GM18858 (cell line): ENCODE results near the gene APEH.
"Not testable (repeated sequence)": the region's sequence is repeated elsewhere in the genome, so short reads cannot be mapped to it uniquely, and the experiment has no call there.

Experiments used
- ATAC-seq: cut with Tn5 transposase; IDR thresholded peaks from one replicate; pipeline ENCODE4 v1.9.1; 2021; ENCODE audit not compliant: unreplicated experiment

The APEH gene

GRCh38 chr3:49689046-49689907 lies 15.1 kb downstream of the APEH start, which contains the start of the genes MST1 and RNF123:
TSS of gene MST1 (minus strand) at chr3:49689474. CDS start at chr3:49688691, 783 bp downstream.
TSS of gene RNF123 (plus strand) at chr3:49689557. CDS start at chr3:49691166, 1,609 bp downstream.
- peak; percentile 48 for ATAC-seq

DNA sequence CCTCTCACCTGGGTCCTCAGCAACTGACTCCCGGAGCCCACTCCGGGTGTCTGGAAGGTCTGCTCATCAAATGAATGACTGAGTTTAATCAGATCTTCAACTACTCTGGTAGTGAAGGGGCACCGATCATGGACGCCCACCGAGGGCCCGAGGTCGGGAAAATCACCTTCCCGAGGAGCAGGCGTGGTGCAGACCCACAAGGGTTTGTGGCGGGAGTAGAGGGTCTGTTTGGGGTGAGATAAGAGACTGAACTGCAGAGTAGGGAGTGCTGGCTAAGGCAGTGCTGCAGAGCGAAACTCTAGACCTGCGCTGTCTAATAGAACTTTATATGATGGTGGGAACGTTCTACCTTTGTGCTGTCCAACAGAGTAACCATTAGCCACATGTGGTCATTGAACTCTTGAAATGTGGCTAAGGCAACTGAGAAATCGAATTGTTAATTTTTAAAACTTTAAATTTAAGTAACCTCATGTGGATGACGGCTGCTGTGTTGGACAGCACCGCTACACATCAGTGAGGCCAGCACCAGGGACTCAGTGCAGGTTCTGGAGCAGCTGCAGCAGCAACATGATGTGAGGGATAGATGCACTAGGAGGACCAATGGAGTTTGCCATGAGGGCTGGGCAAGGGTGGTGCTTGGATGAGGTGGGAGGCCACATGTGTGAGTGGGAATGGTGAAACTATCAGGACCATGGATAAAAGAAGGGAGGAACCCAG lies 15.9 kb downstream of the APEH start:
- not testable (repeated sequence) for ATAC-seq

GRCh38 chr3:49690856-49691255 lies 16.7 kb downstream of the APEH start:
- not testable (repeated sequence) for ATAC-seq

DNA sequence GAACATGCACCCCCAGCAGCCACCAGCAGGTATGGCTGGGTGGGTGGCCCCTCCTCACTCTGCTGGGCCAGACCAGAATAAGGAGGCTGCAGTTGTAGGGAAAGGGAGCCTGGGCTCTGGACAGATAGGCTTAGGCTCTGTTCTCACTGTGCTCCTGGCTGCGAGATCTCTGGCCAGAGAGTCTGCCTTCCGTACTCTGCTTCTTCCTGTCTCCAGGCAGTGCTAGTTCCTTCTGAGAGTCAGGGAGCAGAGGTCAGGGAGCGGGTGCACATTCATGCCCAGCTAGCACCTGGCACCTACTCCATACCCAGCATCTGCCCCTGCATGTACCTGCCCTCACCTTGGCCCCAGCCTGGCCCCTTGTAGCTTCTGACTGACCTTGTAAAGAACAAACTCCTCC lies 17.3 kb downstream of the APEH start:
- ATAC-seq, result not testable (repeated sequence)

DNA sequence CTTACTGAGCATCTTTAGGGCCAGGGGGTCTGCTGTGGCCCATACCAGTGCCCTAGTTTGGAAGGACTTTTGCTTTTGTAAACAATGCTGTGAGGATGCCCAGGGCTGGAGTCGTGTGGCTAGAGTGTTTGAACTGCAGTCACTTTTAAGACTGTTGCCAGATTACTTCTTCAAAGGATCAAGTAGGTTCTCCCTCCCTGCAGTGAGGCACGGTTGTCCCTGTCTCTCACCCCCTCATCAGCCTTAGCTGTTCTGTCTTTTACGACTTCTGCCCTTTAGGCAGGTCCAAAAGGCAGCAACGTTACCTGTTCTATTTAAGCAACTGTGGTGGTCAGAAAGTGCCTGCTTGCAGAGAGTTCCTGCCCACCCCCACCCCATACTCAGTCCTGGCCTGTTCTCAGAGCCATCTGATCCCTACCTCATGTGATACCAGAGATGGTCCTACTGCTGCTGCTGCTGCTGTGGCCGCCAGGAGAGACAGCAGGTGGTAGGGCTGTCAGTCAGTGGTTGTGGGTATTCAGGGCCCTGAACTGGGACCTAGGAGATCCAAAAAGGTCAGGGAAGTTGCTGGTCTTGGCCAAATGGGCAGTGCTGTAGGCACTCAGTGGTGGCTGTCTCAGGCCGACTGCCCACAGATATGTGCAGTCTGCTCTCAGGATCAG lies 20.4 kb downstream of the APEH start:
- ATAC-seq, result not testable (repeated sequence)

GRCh38 chr3:49695350-49696015 lies 21.3 kb downstream of the APEH start:
- ATAC-seq, result not testable (repeated sequence)

- ATAC-seq, result no peak
Measured at GRCh38 chr3:49699281-49699979, 25.3 kb downstream of the APEH start.

DNA sequence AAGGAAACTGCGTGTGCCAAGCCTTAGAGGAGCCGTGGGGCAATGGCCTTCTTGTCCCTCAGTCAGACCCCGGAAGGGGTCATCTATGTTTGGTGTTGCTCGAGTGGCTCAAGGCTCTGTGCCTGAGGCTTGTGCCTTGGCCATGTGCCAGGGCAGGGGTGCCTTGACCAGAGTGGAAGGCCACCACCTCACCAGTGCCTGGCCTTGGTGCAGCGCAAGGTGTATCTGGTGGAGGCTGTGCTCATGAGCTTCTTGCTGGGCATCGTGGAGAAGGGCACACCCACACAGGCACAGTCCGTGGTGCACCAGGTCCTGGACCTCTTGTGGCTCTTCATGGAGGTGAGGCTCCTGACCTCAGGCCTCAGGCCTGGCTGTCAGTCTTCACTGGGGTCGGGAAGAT lies 25.9 kb downstream of the APEH start:
- ATAC-seq, result no peak

DNA sequence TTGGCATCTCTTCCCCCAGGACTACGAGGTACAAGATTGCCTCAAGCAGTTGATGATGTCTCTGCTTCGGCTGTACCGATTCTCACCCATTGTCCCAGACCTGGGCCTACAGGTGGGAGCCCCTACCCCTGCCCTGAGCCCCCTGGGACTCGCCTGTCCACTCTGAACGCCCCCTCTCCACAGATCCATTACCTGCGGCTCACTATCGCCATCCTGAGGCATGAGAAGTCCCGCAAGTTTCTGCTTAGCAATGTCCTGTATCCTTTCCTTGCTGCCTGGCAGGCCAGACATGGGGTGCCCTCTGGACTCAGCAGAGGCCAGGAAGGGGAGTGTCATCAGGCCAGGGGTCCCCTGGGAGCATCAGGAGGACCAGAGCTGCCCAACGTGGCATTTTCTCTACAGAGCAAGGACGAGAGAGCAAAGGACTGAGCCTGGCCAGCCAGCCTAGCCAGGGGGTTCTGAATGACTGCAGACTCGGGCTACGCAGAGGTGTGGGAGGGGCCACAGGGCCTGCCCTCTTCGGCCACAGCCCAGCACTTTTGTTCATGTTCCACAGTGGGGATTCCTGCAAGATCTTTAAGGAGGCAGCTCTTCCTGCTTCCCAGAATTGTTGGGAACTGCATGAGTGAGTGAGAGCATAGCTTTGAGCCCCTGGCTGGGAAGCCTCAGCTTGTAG lies 26.4 kb downstream of the APEH start:
- ATAC-seq, result no peak

- ATAC-seq, result no peak
Measured at GRCh38 chr3:49701388-49702077, 27.4 kb downstream of the APEH start.

DNA sequence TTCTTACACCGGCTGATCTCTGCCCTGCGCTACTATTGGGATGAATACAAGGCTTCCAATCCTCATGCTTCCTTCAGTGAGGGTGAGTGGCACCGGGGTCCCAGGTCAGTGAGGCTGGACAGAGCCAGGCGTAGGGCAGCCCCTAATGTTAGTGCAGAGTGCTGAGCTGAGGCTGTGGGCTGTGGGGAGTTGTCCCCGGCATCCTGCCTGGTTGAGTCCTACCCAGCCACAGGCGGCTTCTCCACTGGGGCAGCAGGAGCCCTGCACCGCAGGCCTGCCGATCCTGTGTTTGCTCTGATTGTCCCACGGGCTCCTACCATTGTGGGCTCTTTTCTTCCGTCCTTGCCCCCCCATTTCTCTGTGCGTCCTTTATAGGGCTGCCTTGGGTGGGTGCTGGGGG lies 28.5 kb downstream of the APEH start:
- no peak for ATAC-seq

DNA sequence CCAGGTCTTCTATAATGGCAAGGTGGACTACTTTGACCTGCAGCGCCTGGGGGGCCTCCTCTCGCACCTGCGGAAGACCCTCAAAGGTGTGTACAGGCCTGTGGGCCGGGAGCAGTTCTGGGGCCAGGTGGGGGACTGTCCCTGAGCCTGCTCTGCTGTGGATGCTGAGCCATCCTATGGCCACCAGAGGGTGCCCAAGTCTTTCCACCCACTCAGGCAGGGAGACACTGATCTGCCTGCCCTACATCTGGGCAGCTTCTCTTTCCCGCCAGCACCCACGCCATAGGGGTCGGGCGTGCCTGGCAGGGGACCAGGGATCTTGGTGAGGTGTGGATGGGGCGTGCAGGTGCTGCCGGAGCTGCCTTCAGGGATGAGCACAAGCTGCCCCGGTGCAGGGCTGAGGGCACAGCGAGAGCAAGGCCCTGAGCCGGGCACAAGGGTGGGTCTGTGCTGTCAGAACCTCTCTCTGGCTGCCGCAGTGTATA lies 29.3 kb downstream of the APEH start:
- ATAC-seq, result peak; percentile 77

- no peak for ATAC-seq
Measured at GRCh38 chr3:49703956-49704355, 29.8 kb downstream of the APEH start.

DNA sequence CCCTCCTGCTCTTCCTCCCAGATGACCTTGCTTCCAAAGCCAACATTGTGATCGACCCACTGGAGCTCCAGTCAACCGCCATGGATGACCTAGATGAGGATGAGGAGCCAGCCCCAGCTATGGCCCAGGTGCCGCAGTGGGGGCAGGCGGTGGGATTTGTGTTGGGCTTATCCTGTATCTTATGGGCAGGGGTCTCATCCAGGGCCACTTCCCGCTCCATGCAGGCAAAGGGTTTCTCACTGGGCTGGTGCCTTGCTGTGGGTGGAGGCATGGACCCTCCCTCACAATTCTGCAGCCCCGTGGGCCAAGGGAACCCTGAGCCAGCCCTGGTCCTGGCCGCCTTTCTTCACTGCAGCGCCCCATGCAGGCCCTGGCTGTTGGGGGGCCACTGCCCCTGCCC lies 30.5 kb downstream of the APEH start:
- ATAC-seq, result no peak

DNA sequence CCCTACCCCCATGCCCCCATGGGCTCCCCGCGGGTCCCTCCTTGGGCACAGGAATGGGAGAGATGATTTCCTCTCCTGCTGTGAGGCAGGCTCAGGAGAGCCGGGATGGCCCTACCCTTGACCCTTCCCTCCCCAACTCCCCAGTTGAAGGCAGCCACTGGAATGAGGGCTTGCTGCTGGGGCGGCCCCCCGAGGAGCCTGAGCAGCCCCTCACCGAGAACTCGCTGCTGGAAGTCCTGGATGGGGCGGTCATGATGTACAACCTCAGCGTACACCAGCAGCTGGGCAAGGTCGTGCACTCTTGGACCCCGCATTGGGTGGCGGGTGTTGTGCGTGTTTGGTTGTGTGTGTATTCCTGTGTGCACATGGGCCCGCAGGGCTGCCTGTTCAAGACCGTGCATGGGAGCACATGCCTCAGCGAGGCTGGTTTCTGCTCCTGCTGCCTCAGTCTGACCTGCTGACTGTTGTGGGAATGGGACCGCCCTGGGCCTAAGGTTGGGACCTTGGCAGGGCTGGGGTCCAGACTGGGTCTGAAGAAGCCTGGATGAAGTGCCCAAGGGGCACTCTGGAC lies 31.3 kb downstream of the APEH start:
- ATAC-seq, result no peak

DNA sequence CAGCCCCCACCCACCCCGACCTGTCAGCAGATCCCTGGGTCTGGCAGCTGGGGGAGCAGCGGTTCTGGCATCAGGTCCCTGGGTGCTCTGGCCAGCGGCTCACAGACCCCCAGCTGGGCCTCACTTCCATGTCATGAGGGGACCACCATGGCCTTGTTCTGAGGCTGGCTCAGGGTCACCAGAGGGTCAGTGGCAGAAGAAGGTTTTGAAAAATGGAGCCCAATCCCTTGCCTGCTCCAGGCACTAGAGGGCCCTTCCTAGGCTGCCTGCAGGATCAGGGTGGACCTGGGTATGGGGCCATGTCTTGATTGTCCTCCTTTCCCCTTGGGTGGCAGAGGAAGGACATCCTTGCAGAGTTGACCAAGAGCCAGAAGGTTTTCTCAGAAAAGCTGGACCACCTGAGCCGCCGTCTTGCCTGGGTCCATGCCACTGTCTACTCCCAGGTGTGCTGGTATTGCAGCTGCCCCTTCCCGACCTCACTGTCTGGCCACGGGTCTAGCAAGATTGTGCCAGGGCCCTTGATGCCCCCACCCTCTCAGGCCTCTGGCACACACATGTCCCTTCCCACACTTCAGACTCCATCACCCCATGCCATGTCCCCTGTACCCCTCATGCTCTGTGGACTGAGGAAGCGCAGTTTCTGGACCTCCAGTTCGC lies 32.4 kb downstream of the APEH start:
- ATAC-seq, result no peak

DNA sequence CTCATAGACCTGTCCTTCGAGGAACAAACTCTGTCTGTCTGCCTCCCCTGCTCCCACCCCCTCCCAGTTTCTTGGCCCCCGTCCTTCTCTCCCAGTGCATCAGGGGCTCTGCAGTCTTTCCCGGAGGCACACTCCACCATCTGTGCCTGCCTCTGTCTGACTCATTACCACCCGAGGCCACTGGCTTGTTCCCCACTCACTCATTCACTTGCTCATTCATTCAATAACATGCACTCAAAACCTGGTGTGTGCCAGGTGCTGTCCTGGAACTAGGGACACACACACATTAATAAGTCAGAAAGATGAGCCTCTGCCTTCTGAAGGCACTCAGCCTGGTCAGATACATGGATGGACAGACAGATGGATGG lies 32.9 kb downstream of the APEH start:
- no peak for ATAC-seq

DNA sequence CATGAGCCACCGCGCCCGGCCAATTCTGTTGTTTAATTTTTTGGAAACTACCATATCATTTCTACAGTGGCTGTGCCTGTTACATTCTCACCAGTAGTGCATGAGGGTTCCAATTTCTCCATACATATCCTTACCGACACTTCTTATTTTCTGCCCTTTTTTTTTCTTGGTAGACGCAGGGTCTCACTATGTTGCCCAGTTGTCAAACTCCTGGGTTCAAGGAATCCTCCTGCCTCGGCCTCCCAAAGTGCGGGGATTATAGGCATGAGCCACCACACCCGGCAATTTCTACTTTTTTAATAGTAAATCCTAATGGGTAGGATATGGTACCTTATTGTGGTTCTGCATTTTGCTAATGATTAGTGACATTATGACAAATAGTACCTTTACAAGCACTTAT lies 35.7 kb downstream of the APEH start:
- ATAC-seq, result no peak
